Measurements from ENCODE around the gene PCSK2. TPM values are rescaled to one million over a fixed set of nuclear protein-coding genes. Genes with fewer than 3 reads are reported as not detected.

Gene PCSK2
- total RNA-seq, 2 experiments from 2014 or later: not detected

GRCh38 chr20:17399303-17399985 lies 172.6 kb downstream of the PCSK2 start:
- Mint-ChIP-seq H3K9me3 (no peaks in the 10 kb centered on the region), H3K27me3 (peaks cover 10% of the 10 kb centered on the region), H3K4me1 (no peaks in the 10 kb centered on the region), H3K27ac (no peak overlapping the region), H3K36me3 (ENCODE audit: low read depth) (no peaks in the 10 kb centered on the region), H3K4me3 (no peak overlapping the region)
- POLR2A ChIA-PET: no interaction called here
- no peak for DNase-seq
- CTCF ChIA-PET: no interaction called here

- Mint-ChIP-seq H3K27ac (no peak overlapping the region), H3K36me3 (ENCODE audit: low read depth) (no peaks in the 10 kb centered on the region), H3K4me1 (no peaks in the 10 kb centered on the region), H3K27me3 (peaks cover 5% of the 10 kb centered on the region), H3K9me3 (no peaks in the 10 kb centered on the region), H3K4me3 (no peak overlapping the region)
- DNase-seq: no peak
- CTCF ChIA-PET: no interaction called here
- POLR2A ChIA-PET: no interaction called here
Measured at GRCh38 chr20:17403461-17403860, 176.6 kb downstream of the PCSK2 start.

DNA sequence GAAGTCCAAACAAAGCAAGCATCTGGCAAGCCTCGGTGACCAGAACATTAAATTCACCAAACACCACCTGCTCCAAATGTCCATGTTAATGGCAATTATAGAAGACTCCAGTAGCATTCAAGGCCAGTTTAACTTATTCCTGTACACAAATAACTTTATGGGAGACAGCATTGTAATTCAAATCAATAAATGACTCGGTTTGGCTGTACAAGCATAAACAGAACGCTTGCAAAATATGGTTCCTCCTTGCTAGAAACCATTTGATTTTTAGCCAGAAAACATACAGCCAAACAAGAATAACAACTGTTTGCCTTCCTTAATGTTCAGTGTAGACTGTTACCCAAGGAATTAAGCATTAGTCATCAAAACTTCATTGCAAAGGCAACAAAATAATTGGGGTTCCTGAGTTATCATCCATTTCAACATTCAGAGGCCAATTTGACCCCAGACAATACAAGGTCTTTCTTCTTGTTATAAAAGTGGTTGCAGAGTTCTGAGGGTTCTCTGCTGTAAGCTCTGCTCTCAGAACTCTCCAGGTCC lies 179.3 kb downstream of the PCSK2 start:
- H3K36me3 Mint-ChIP-seq (ENCODE audit: low read depth): no peaks in the 10 kb centered on the region
- POLR2A ChIA-PET: no interaction called here
- no peak overlapping the region for H3K4me3 Mint-ChIP-seq
- H3K9me3 Mint-ChIP-seq: no peaks in the 10 kb centered on the region
- H3K27me3 Mint-ChIP-seq: peaks cover 4% of the 10 kb centered on the region
- CTCF ChIA-PET: no interaction called here
- no peak for DNase-seq
- H3K27ac Mint-ChIP-seq: no peak overlapping the region
- H3K4me1 Mint-ChIP-seq: no peaks in the 10 kb centered on the region

DNA sequence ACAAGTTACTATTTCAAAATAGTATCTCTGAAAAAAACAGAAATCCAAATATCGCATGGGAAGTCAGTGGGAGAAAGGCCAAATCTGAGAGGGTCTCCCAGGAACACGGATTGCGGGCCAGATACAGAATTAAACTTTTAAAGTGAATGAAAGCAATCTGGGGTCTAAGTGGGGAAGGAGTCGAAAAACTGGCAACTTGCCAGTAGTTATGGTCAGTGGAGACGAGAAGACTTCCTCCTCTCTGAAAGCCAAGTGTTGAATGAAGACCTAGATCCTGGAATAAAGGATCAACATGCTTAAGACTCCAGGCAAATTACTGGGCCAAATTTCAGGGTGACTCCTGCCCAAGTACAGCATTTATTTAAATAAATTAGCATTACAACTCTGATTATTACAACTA lies 180.7 kb downstream of the PCSK2 start:
- H3K4me3 Mint-ChIP-seq: no peak overlapping the region
- H3K4me1 Mint-ChIP-seq: no peaks in the 10 kb centered on the region
- CTCF ChIA-PET: no interaction called here
- H3K27me3 Mint-ChIP-seq: peaks cover 9% of the 10 kb centered on the region
- H3K36me3 Mint-ChIP-seq (ENCODE audit: low read depth): no peaks in the 10 kb centered on the region
- H3K27ac Mint-ChIP-seq: no peak overlapping the region
- DNase-seq: no peak
- POLR2A ChIA-PET: no interaction called here
- peaks cover 2% of the 10 kb centered on the region for H3K9me3 Mint-ChIP-seq

DNA sequence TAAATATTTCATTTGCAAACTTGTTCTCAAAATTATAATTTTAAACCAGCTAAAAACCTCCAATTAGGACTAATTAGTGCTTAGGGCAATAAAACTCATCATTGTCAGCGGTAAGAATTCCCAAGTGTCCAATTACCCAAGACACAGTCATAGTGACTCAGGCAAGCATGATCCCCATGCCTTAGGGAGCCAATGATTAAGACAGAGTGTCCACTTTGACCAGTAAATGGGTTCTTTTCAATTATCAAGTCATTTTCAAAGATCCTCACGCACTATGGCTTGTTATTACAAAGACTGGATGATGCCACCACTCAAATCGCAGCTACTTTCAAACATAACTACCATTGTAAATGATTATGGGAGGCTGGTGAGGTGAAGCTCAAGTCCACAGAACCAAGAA lies 190.4 kb downstream of the PCSK2 start:
- Mint-ChIP-seq H3K4me3 (no peak overlapping the region), H3K9me3 (peaks cover 2% of the 10 kb centered on the region), H3K4me1 (no peaks in the 10 kb centered on the region), H3K36me3 (ENCODE audit: low read depth) (no peaks in the 10 kb centered on the region), H3K27me3 (peaks cover 9% of the 10 kb centered on the region), H3K27ac (no peak overlapping the region)
- ChIA-PET CTCF (no interaction called here), POLR2A (no interaction called here)
- DNase-seq: no peak

GRCh38 chr20:17418737-17419136 lies 191.9 kb downstream of the PCSK2 start:
- H3K9me3 Mint-ChIP-seq: peaks cover 2% of the 10 kb centered on the region
- ChIA-PET POLR2A (no interaction called here), CTCF (no interaction called here)
- H3K36me3 Mint-ChIP-seq (ENCODE audit: low read depth): no peaks in the 10 kb centered on the region
- H3K4me3 Mint-ChIP-seq: no peak overlapping the region
- no peak for DNase-seq
- H3K27ac Mint-ChIP-seq: no peak overlapping the region
- H3K27me3 Mint-ChIP-seq: peaks cover 16% of the 10 kb centered on the region
- H3K4me1 Mint-ChIP-seq: no peaks in the 10 kb centered on the region

DNA sequence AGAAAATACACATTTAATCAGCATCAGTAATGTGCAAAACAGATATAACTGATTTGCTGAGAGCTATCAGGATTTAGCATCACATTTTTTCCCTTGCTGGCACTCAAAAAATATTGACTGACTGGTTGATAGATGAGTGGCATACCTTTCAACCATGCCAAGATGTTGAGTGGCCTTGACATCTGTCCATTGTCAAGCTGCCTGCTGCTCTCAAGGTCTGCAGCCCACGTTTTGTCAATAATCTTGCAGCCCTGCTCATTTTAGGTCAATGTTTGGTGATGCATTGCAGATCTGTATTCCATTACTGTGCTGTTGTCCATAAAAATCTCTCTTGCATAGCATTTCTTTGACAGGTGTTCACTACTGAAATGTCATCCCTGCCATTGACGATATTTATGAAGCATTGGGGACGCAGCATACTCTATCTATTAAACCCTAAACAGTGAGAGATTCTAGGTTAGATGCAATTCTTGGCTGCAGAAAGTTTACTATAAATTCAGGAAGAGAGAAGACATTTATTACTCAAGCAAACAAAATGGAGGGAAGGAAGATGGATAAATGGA lies 192.7 kb downstream of the PCSK2 start:
- ChIA-PET POLR2A (no interaction called here), CTCF (no interaction called here)
- no peak for DNase-seq
- no peaks in the 10 kb centered on the region for H3K36me3 Mint-ChIP-seq (ENCODE audit: low read depth)
- H3K9me3 Mint-ChIP-seq: peaks cover 2% of the 10 kb centered on the region
- no peaks in the 10 kb centered on the region for H3K4me1 Mint-ChIP-seq
- peaks cover 16% of the 10 kb centered on the region for H3K27me3 Mint-ChIP-seq
- no peak overlapping the region for H3K27ac Mint-ChIP-seq
- no peak overlapping the region for H3K4me3 Mint-ChIP-seq

DNA sequence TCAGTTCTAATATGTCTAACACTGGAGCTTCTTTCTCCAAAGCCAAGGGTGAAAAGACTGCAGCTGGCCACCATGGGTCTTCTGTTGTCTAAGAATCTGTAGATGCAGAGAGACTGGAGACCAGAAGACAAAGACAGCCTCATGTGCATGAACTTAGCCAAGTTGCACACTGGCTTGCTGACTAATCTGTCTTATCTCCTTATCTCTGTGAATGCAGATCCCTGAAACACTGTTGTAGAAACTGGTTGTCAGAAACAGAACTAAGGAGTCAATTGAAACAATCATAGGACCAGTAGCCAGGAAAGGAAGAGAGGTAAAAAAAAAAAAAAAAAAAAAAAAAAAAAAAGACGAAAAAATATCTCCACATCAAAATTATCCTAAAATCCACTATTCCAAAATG lies 194.7 kb downstream of the PCSK2 start:
- Mint-ChIP-seq H3K4me1 (no peaks in the 10 kb centered on the region), H3K4me3 (no peak overlapping the region), H3K27me3 (peaks cover 16% of the 10 kb centered on the region), H3K9me3 (no peaks in the 10 kb centered on the region), H3K27ac (no peak overlapping the region), H3K36me3 (ENCODE audit: low read depth) (no peaks in the 10 kb centered on the region)
- ChIA-PET CTCF (no interaction called here), POLR2A (no interaction called here)
- no peak for DNase-seq

DNA sequence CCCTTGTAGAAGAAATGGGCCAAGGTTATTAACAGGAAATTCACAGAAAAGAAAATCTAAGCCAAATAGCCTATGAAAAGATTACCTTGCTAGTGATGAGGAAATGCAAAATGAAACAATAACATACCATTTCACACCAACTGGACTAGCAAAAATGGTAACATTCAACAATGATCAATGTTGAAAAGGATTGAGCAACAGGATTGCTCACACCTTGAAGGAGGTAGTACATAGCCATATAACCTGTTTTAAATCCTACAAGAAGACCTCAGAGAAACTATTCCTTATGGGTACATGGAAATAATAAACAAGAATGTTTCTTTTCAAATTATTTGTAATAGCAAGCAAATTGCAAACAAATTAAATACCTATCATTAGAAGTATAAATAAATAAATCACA lies 196.9 kb downstream of the PCSK2 start:
- H3K4me1 Mint-ChIP-seq: no peaks in the 10 kb centered on the region
- ChIA-PET CTCF (no interaction called here), POLR2A (no interaction called here)
- H3K27ac Mint-ChIP-seq: no peak overlapping the region
- no peak overlapping the region for H3K4me3 Mint-ChIP-seq
- H3K36me3 Mint-ChIP-seq (ENCODE audit: low read depth): no peaks in the 10 kb centered on the region
- H3K27me3 Mint-ChIP-seq: peaks cover 13% of the 10 kb centered on the region
- no peak for DNase-seq
- no peaks in the 10 kb centered on the region for H3K9me3 Mint-ChIP-seq

DNA sequence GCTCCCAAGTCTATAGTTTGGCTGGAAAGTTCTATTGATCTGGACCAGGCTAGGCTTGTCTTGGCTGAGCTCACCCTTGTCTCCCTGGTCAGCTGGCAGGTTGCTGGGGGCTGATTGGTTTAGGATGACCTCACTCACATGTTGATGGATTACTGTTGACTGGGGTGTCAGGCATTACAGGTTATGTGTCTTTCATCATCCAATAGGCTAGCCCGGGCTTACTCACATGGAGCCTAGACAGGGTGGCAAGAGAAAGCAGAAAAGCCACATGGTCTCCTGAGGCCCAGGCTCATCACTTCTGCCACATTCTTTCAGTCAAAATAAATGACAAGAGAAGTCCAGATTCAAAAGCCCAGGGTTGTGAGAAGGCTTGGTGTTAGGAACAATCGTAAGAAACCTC lies 200.8 kb downstream of the PCSK2 start:
- Mint-ChIP-seq H3K9me3 (no peaks in the 10 kb centered on the region), H3K36me3 (ENCODE audit: low read depth) (no peaks in the 10 kb centered on the region), H3K4me1 (no peaks in the 10 kb centered on the region), H3K27ac (no peak overlapping the region), H3K27me3 (peaks cover 15% of the 10 kb centered on the region), H3K4me3 (no peak overlapping the region)
- ChIA-PET CTCF (no interaction called here), POLR2A (no interaction called here)
- DNase-seq: no peak

DNA sequence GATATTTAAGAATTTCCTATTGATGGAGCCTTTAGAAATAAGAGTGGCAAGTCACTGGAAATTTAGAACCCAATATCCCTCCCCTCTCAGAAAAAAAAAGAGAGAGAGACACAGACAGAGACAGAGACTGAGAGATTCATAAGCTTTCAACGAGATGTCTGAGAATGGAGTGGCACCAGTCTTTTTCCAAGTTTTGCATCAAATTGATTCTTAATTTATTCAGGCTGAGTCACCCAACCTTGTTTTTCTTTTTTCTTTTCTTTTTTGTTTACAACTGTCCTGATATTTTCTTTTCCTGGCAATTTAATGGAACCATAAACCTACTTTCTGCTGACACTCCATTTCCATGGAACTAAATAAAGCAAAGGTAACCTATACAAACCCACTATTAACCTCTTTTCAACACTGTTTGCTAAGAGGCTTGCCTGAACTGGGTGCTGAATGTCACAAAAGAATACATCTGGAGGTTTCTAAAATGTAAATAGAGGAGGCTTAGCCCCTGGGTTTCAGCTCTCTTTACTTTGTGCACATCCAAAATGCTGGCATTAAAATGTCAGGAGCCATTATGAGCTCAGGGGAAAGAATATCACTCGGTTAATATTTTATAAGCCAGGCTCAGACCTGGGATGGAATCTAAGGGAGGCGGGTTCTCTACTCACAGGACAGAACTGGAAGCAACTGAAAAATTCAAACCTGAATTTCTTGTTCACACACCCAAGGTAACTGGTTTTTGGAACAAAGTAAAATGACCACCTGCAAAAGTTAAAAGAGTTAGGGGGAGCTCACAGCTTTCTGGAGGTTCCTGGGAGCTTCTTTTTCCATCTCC lies 203.5 kb downstream of the PCSK2 start:
- peaks cover 11% of the 10 kb centered on the region for H3K27me3 Mint-ChIP-seq
- no peak overlapping the region for H3K27ac Mint-ChIP-seq
- ChIA-PET POLR2A (no interaction called here), CTCF (no interaction called here)
- no peak overlapping the region for H3K4me3 Mint-ChIP-seq
- H3K4me1 Mint-ChIP-seq: no peaks in the 10 kb centered on the region
- no peaks in the 10 kb centered on the region for H3K36me3 Mint-ChIP-seq (ENCODE audit: low read depth)
- no peak for DNase-seq
- no peaks in the 10 kb centered on the region for H3K9me3 Mint-ChIP-seq

- H3K4me3 Mint-ChIP-seq: no peak overlapping the region
- ChIA-PET CTCF (interaction anchor here (1.0 to 1.5 kb wide), 3 partner anchors 34 to 630 kb away, joined by 3 to 4 read pairs (median 3); no protein-coding TSS in a partner anchor), POLR2A (no interaction called here)
- peak; percentile 56 for DNase-seq
- no peak overlapping the region for H3K27ac Mint-ChIP-seq
- peaks cover 11% of the 10 kb centered on the region for H3K27me3 Mint-ChIP-seq
- H3K4me1 Mint-ChIP-seq: no peaks in the 10 kb centered on the region
- H3K36me3 Mint-ChIP-seq (ENCODE audit: low read depth): no peaks in the 10 kb centered on the region
- no peaks in the 10 kb centered on the region for H3K9me3 Mint-ChIP-seq
Measured at GRCh38 chr20:17431621-17432364, 205.0 kb downstream of the PCSK2 start.

- Mint-ChIP-seq H3K36me3 (ENCODE audit: low read depth) (no peaks in the 10 kb centered on the region), H3K27ac (no peak overlapping the region), H3K9me3 (no peaks in the 10 kb centered on the region), H3K4me1 (no peaks in the 10 kb centered on the region), H3K4me3 (no peak overlapping the region), H3K27me3 (peaks cover 3% of the 10 kb centered on the region)
- CTCF ChIA-PET: no interaction called here
- no peak for DNase-seq
- POLR2A ChIA-PET: no interaction called here
Measured at GRCh38 chr20:17436664-17437063, 209.8 kb downstream of the PCSK2 start.

Data from activated CD4-positive, alpha-beta T cell treated with anti-CD3 and anti-CD28 coated beads, Interleukin-2, amount 10 ng/mL, durations not matched to agents 7 days and 5 days (primary cell).